Measurements from ENCODE around the gene UBL3.

The UBL3 gene

GRCh38 chr13:29754473-29754806 lies 96.0 kb downstream of the UBL3 start:
- no peak for DNase-seq (ENCODE audit: low read depth)

GRCh38 chr13:29753618-29754472 lies 96.6 kb downstream of the UBL3 start:
- DNase-seq (ENCODE audit: low read depth), result no peak

- DNase-seq (ENCODE audit: low read depth), result no peak
Observed at GRCh38 chr13:29752175-29752574, 98.2 kb downstream of the UBL3 start.

- no peak for DNase-seq (ENCODE audit: low read depth)
Observed at GRCh38 chr13:29750183-29750530, 100.3 kb downstream of the UBL3 start.

GRCh38 chr13:29749401-29750182 lies 100.8 kb downstream of the UBL3 start:
- no peak for DNase-seq (ENCODE audit: low read depth)

- no peak for DNase-seq (ENCODE audit: low read depth)
Observed at GRCh38 chr13:29748097-29748496, 102.3 kb downstream of the UBL3 start.

GRCh38 chr13:29746148-29746677 lies 104.2 kb downstream of the UBL3 start:
- no peak for DNase-seq (ENCODE audit: low read depth)

- DNase-seq (ENCODE audit: low read depth), result no peak
Observed at GRCh38 chr13:29745704-29746103, 104.7 kb downstream of the UBL3 start.

- DNase-seq (ENCODE audit: low read depth), result no peak
Observed at GRCh38 chr13:29743201-29743786, 107.1 kb downstream of the UBL3 start.

- DNase-seq (ENCODE audit: low read depth), result no peak
Observed at GRCh38 chr13:29740961-29741360, 109.5 kb downstream of the UBL3 start.

GRCh38 chr13:29737061-29737460 lies 113.4 kb downstream of the UBL3 start:
- no peak for DNase-seq (ENCODE audit: low read depth)

- no peak for DNase-seq (ENCODE audit: low read depth)
Observed at GRCh38 chr13:29733147-29733611, 117.2 kb downstream of the UBL3 start.

GRCh38 chr13:29730253-29730652 lies 120.2 kb downstream of the UBL3 start:
- DNase-seq (ENCODE audit: low read depth), result no peak

- no peak for DNase-seq (ENCODE audit: low read depth)
Observed at GRCh38 chr13:29722415-29722814, 128.0 kb downstream of the UBL3 start.

GRCh38 chr13:29721766-29722165 lies 128.7 kb downstream of the UBL3 start:
- DNase-seq (ENCODE audit: low read depth), result no peak

GRCh38 chr13:29718694-29719093 lies 131.7 kb downstream of the UBL3 start:
- DNase-seq (ENCODE audit: low read depth), result no peak

- DNase-seq (ENCODE audit: low read depth), result no peak
Observed at GRCh38 chr13:29716493-29716892, 133.9 kb downstream of the UBL3 start.
